ENCODE results near the gene NFAT5.
A peak's percentile ranks its signal among the peaks of the same experiment; 100 is the strongest.

Gene NFAT5

GRCh38 chr16:69561901-69562300 lies 3.9 kb upstream of the NFAT5 start:
- Histone ChIP-seq H3K4me3 (ENCODE audit: low read depth, low read length) (no peak overlapping the region), H3K36me3 (ENCODE audit: control insufficient read depth, insufficient read depth, low read length) (no peaks in the 10 kb centered on the region), H2AFZ (no peak overlapping the region), H3K79me2 (no peaks in the 10 kb centered on the region), H3K9ac (no peak overlapping the region), H3K4me2 (ENCODE audit: low read length) (no peak overlapping the region), H3K9me3 (ENCODE audit: control insufficient read depth, low read length) (no peaks in the 10 kb centered on the region), H3K27me3 (ENCODE audit: control insufficient read depth, insufficient read depth, low read length) (no peaks in the 10 kb centered on the region), H3K27ac (no peak overlapping the region), H3K4me1 (peaks cover 7% of the 10 kb centered on the region)
- TF ChIP-seq CTCF (IDR thresholded peaks at IDR 0.05), result no peak

GRCh38 chr16:69562813-69563212 lies 3.0 kb upstream of the NFAT5 start:
- H3K9ac ChIP-seq, result no peak overlapping the region
- TF ChIP-seq CTCF (IDR thresholded peaks at IDR 0.05), result no peak

GRCh38 chr16:69563605-69564580 lies 1.9 kb upstream of the NFAT5 start:
- Histone ChIP-seq H2AFZ (peak overlapping the region; percentile 83), H3K9me3 (ENCODE audit: control insufficient read depth, low read length) (no peaks in the 10 kb centered on the region), H3K4me1 (peaks cover 12% of the 10 kb centered on the region), H3K36me3 (ENCODE audit: control insufficient read depth, insufficient read depth, low read length) (no peaks in the 10 kb centered on the region), H3K9ac (no peak overlapping the region), H3K4me2 (ENCODE audit: low read length) (peak overlapping the region; percentile 37), H3K27me3 (ENCODE audit: control insufficient read depth, insufficient read depth, low read length) (no peaks in the 10 kb centered on the region), H3K4me3 (ENCODE audit: low read depth, low read length) (no peak overlapping the region), H3K27ac (peak overlapping the region; percentile 37), H3K79me2 (peaks cover 2% of the 10 kb centered on the region)
- no peak for TF ChIP-seq CTCF (IDR thresholded peaks at IDR 0.05)

More at GRCh38 chr16:69562813-69563212, 3.0 kb upstream of the NFAT5 start:
- Histone ChIP-seq H3K4me1 (peaks cover 10% of the 10 kb centered on the region), H2AFZ (no peak overlapping the region), H3K36me3 (ENCODE audit: control insufficient read depth, insufficient read depth, low read length) (no peaks in the 10 kb centered on the region), H3K9me3 (ENCODE audit: control insufficient read depth, low read length) (no peaks in the 10 kb centered on the region), H3K4me3 (ENCODE audit: low read depth, low read length) (no peak overlapping the region), H3K4me2 (ENCODE audit: low read length) (no peak overlapping the region), H3K27me3 (ENCODE audit: control insufficient read depth, insufficient read depth, low read length) (no peaks in the 10 kb centered on the region), H3K79me2 (no peaks in the 10 kb centered on the region), H3K27ac (no peak overlapping the region)

- Histone ChIP-seq H3K9me3 (ENCODE audit: control insufficient read depth, low read length) (no peaks in the 10 kb centered on the region), H3K4me3 (ENCODE audit: low read depth, low read length) (peak overlapping the region; percentile 87), H3K36me3 (ENCODE audit: control insufficient read depth, insufficient read depth, low read length) (no peaks in the 10 kb centered on the region), H3K4me2 (ENCODE audit: low read length) (peak overlapping the region; percentile 98), H3K79me2 (peaks cover 5% of the 10 kb centered on the region), H3K4me1 (peaks cover 12% of the 10 kb centered on the region), H3K27ac (peak overlapping the region; percentile 92), H3K9ac (peak overlapping the region; percentile 51), H2AFZ (peak overlapping the region; percentile 83), H3K27me3 (ENCODE audit: control insufficient read depth, insufficient read depth, low read length) (no peaks in the 10 kb centered on the region)
- no peak for TF ChIP-seq CTCF (IDR thresholded peaks at IDR 0.05)
Measured at GRCh38 chr16:69564845-69565670, 708 bp upstream of the NFAT5 start.
